EL (cell line): ENCODE data around the gene PFDN6.

Experiments used
- DNase-seq: peaks from one replicate; pipeline ENCODE4 v3.0.0-alpha.2; 2016

Gene PFDN6

DNA sequence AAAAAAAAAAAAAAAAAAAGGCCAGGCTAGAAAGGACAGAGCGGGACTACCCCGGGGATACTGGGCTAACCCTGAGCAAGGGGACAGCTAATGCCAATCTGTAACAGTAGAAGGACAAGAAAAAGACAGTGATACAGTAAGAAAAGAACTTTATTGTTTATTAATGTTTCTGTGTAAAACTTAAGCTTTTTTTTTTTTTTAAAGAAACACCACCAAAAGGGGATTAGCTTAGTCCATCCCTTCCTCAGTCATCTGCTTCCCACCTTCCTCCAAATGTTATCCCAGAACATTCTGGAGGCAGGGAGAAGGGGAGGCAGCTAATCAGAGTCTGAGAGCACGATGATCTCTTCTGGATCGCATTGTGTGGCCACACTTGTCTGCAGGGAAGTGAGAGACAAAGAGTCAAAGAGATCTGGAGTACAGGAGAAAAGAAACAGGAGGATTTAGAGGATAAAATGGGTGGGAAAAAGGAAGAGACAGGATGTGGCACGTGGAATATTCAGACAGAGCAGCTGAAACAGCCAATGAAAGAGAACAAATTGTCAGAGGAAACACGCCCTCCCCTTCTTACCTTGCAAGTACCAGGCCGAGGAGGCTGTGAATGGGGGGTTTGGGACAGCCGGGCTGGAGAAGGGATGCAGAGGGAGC is 29.1 kb downstream of the PFDN6 start:
- DNase-seq, result no peak

DNA sequence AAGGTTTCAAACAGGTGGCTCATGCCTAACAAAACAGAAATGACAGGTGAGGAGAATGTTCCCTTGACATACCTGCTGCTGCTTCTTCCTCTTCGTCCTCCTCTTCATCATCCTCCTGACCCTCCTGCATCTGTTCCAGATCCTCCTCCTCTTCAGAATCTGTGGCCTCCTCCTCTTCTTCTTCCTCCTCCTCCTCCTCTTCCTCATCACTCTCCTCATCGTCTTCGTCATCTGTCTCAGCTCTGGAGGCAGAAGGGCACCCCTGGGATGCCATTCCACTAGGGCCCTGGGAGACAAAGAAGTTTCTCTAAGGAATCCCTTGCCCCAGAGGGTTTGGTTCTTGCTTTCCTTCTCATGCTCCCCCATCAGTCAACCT is 30.5 kb downstream of the PFDN6 start:
- DNase-seq, result no peak

DNA sequence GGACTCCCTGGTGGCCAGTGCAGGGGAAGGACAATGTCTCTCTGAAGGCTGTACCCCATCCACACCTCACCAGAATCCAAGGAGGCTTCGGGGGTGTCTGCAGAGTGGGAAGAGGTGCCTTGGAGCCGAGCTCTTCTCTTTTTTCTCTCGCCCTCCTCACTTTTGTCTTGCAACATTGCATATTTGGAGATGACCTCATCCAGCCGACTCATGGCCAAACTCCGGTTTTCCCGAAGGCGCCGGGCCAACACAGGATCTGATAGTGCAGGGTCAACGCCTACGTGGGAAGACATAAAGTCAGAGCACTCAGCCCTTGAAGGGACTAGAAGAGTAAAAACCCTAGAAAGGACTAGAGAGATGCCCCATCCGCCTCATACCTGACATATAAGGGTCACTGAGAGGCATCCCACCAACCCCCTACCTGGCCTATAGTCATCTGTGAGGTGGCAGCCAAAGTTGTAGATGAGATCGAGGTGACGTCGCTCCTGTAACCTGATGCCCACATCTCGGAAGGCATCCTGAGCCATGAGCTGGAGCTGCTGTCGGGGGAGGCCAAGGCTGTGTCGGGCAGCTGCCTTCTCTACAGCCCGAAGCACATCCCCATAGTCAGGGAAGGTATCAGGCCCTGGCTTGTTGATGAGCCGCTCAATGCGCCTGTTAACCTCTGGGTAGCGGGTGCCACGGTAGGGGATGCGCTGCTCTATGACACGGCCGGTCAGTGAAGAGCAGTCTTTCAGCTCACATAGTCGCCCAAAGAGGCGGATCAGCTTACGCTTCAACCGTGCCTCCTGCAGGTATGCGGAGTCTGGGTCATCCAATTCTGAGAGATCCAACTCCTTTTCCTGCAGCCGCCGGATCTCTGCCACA is 31.1 kb downstream of the PFDN6 start:
- DNase-seq, result peak; percentile 97

DNA sequence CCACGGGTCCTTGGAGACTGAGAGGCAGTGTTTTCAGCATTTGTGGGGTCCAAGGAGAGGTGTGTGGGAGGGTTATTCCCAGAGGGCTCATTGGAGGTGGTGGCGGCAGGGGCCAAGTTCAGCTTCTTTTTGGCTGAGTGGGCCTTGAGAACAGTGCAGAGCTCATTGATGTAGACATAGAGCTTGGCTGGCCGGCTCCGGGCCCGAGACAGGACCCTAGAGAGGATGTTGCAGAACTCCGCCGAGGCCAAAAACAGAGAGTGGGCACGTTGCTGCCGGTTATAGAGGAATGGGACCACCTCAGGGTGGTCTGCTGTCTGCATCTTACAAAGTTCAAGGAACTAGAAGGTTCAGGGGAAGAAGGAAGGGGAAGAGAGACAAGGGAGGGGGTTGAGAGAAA is 31.8 kb downstream of the PFDN6 start:
- no peak for DNase-seq

DNA sequence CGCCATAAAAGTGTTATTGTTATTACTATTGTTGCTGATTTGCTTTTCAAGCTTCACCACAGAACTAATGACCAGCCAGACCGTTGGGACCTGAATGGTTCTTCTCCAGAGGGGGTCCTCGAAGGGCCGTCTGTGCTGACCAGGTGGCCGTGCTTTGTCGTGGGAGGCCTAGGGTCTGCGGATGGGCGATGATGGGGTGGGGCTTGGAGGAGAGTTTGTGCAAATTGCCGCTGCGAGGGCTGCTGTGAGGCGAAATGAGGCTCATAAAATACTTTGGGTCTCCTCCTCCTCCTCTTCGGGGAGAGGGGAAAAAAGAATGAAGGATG is 34.2 kb downstream of the PFDN6 start:
- DNase-seq, result no peak

DNA sequence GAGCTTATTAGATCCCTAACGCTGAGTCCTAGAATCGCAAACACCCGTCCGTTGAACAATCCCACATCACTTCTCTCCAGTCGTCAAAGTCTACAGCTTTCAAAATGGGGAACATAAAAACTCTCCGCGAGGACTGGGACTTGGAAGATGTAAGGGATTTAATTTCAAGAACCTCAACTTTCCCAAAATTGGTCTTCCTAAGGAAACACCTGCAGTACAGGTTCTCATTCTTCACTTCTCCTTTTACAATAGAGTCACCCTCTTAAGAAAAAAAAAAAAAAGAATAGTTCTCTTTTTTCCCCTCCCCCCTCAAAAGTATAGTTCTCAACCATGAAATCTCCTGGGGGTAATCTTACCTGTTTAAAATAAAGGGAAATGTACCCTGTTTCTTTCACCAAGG is 34.7 kb downstream of the PFDN6 start:
- no peak for DNase-seq

DNA sequence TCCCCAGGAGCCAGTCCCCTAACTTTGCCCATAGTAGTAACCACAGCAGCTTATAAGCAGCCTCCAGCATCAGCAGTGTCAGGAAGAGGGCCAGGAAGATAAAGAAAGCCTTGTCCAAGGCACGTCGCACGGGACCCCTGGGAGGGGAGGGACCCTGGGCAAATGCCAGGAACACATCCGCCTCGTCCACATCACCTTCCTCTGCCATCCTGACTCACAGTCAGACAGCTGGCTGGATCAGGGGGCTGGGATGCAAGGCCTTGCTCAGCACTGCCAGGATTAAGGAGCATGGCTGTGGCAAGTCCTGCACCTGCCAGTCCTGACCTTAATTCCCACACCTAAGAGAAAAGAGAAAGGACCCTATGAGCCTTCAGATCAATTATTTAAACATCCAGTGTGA is 39.7 kb downstream of the PFDN6 start:
- peak; percentile 13 for DNase-seq

DNA sequence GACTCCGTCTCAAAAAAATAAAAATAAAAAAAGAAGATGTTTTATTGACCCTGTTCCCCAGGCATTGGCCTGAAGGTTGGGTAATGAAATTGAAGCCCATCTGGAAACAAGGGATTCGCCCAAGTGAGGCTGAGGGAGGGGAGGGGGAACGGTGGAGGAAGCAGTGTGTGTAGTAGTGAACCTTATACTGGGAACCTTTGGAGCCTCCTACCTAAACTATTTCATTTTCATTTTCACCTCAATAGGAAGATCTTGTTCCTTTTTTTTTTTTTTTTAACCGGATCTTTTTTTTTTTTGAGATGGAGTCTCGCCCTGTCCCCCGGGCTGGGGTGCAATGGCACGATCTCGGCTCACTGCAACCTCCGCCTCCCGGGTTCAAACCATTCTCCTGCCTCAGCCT is 41.3 kb downstream of the PFDN6 start:
- DNase-seq, result no peak

DNA sequence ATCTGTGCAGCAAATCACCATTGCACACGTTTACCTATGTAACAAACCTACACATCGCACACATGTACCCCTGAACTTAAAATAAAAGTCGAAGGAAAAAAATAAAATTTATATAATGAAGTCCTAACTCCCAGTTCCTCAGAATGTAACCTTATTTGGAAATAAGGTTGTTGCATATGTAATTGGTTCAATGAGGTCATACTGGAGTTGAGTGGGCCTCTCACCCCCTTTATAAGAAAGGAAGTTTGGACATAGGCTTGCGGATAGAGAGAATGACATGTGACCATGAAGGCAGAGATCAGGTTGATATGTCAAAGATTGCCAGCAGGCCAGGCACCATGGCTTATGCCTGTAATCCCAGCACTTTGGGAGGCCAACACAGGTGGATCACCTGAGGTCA is 44.3 kb downstream of the PFDN6 start:
- no peak for DNase-seq

DNA sequence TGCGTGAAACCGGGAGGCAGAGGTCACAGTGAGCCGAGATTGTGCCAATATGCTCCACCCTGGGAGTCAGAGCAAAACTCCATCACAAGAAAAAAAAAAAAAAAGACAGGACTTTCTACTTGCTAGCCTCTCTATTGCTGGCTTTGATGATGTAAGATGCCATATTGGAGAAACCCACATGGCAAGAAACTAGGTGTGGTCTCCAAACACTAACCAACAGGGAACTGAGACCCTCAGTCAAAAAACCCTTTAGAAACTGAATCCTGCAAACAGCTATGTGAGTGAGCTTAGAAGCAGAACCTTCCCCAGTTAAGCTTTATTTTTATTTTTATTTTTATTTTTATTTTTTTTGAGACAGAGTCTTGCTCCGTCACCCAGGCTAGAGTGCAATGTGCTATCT is 46.5 kb downstream of the PFDN6 start:
- DNase-seq, result no peak

DNA sequence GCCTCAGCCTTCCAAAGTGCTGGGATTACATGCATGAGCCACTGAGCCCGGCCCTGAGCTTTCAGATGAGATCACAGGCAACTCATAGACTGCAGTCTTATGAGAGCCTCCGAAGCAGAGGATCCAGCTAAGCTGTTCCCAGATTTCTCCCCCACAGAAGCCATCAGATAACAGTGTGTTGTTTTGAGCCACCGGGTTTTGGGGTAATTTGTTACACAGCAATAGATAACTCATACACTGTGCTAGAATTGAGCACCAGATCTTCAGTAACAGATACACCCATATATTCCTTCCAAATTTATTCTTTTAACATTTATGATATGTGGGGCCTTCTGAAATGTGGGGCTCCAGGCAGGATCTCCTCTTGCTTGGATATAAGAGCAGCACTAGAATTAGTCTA is 47.1 kb downstream of the PFDN6 start:
- no peak for DNase-seq

DNA sequence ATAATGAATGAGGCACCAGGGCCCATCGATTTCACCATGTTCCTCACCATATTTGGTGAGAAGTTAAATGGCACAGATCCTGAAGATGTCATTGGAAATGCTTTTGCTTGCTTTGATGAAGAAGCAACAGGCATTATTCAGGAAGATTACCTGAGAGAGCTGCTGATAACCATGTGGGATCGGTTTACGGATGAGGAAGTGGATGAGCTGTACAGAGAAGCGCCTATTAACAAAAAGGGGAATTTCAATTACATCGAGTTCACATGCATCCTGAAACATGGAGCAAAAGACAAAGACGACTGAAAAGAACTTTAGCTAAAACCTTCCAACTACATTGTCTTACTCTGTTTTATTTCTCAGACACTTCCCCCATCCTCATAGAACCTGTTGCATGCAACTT is 49.8 kb downstream of the PFDN6 start:
- DNase-seq, result no peak
